HG02642 (cell line): ENCODE data around the gene USB1.

ENCODE experiments used
- ATAC-seq: cut with Tn5 transposase; IDR thresholded peaks from one replicate; pipeline ENCODE4 v1.9.1; 2021; ENCODE audit warnings: mild to moderate bottlenecking; ENCODE audit not compliant: unreplicated experiment, poor library complexity

Gene USB1

DNA sequence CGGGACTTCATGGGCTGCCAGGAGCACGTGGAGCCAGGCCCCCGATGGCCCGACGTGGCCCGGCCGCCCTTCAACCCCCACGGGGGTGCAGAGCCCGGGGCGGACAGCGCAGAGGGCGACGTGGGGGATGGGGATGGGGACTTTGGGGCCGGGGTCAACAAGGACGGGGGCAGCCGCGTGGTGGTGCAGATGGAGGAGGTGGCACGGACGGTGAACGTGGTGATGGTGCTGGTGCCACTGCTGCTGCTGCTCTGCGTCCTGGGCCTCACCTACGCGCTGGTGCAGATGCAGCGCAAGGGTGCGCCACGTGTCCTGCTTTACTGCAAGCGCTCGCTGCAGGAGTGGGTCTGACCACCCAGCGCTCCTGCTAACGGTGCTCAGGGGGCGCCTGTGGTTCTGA lies 43.9 kb downstream of the USB1 start:
- no peak for ATAC-seq

DNA sequence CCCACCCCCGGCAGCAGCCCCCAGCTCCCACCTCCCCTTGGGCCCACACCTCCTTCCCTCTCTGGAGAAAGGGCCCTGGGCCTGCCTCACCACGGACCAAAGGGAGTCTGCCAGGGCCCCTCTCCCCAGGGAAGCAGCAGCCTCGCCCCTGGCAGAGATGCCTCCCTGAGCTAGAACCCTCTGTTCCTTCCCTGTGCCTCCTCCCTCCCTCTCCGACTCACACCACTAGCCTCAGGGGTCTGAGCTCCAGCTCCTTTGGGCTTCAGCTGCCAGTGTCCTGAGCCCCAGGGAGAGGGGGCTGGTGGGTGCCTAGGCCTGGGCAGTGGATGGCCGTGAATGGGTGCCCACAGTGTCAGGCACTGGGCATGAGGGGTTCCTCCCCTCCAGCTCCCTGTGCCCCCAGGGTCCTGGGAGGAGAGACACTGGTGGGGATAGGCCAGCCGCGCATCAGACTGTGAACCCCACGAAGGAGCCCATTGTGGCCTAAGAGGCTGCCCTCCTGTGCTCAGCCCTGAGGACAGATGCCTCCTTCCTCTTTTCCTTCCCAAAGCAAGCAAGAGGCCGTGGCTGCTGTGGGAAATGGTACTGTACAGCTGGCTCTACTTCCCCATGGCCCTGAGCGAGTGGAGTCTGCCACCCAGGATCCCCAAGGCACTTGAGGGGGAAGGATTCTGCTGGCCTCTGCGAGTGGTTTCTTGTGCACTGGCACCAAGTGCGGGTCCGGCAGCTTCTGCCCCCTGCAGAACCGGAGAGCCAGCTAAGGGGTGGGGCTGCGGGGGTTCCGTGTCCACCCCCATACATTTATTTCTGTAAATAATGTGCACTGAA lies 45.1 kb downstream of the USB1 start:
- no peak for ATAC-seq

DNA sequence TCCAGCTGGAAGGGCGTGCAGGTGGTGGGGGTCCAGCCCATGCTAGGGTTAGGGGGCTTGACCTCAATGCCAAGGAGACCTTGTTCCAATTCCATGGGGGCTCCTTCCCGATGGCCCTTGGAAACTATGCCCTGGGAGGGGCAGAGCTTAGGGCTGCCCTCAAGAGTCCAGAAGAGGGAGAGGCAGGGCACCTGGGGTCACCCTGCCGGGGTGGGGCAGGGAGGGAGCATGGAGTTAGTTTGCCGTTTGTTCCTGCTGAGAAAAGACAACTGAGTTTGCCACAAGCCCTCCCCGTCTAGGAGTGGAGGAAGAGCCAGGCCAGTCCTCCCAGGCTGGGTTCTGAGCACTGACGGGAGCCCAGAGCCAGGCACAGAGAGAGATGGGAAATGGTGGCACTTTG lies 45.7 kb downstream of the USB1 start:
- ATAC-seq: no peak

DNA sequence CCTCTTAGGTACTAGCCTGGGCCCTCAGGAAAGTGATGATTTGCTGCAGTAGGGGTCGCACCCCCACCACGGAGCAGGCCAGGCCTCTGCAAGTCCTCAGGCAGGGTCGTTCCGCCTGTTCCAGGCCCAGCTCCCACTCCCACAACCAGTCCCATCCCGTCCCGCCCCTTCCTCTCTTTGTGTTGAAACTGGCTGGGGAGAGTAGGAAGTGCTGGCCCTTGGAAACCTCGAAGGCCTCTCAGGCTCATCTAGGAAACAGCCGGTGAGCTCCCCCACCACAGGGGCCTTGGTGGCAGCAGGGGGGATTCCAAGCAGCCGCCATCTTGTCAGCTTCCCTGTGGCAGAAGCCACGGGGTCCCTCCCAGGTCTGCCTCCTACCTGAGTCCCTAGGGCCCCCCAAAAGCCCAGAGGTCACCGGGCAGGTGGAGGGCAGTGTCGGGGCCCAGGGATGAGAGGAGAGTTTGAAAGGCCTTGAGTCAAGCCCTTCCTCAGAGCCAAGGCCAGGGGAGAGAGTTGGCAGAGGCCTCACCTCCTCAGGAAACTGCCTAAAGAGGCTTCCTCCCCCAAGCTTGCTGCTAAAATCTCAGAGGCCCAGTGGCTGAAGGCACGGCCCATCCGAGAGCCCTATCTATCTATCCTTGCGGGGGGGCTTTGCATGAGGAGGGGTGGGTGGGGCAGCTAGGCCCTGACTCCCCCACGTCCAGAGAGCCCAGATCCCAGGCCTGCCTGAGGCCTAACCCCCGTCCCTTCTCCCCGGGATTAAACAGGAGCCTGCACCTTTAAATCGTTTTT lies 46.5 kb downstream of the USB1 start:
- no peak for ATAC-seq

DNA sequence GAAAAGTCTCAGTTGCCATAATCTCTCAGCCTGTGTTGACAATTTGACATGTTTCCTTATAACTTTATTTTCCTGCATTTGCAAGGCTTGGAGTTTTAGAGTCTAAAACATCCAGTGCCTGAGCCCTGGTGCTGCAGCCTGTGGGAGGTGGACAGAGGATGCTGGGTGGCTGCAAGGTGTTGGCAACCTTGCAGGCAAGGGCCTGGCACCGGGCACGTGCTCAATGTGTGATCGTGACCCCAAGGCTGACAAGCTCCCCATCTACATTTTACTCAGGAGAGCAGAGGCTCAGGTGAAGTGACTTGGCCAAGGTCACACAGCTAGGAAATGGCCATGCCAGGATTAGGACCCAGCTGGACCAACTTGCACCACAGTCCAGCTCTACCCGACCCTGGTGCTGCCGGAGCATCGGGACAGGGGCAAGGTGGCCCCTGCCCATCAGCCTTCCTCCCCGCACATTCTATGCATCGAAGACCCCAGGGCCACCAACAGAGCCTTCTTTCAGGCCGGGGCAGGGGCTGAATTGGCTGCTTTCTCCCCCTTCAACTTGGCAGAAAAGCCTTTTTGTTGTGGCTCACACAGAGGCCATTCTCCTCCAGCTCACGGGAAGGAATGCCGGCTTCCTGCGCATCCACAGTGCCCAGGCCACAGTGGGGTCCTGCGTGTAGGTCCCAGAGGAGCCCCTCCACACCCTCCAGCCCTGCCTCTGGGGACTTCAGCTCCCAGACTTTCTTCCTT lies 47.5 kb downstream of the USB1 start:
- no peak for ATAC-seq

DNA sequence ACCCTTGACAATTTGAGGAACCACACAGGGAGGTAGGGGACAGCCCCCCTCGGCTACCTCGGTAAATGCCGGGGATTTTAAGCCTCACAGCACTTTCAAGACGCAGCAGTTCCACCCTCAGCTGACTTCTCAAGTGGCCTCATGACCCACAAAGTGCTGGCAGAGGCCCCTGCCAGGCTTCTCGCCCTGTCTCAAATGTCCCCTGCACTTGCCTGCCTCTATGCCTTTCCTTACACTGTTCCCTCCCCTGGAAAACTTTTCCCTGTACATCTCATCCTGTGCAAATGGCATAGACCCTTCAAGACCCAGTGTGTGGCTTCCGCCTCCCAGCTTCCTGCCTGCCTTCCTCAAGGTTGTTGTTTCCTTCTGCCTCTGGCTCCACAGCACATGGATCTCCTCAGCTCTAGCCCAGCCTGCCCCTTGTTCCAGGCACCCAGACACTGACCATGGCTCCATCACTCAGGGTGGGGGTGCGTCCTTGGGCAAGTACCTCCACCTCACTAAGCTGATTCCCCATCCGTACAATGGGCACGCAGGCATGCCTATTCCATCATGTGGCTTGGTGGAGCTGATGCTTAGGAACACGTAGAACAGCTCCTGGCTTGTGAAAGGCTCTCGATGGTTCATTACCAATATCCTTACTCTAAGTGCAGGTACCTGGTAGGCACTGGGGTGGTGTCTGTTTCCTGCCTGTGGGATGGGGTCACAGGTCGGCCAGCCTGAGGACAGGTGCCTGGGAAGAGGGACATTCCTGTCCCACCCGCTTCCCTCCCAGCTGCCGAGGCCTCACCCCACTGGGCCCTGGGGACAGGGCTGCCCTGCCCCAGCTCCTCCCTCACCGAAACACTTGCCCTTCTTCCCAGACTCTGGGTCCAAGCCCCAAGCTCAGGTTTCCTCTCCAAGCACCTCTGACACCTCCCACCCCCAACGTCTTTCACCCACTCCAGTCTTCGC lies 48.3 kb downstream of the USB1 start:
- ATAC-seq: no peak

DNA sequence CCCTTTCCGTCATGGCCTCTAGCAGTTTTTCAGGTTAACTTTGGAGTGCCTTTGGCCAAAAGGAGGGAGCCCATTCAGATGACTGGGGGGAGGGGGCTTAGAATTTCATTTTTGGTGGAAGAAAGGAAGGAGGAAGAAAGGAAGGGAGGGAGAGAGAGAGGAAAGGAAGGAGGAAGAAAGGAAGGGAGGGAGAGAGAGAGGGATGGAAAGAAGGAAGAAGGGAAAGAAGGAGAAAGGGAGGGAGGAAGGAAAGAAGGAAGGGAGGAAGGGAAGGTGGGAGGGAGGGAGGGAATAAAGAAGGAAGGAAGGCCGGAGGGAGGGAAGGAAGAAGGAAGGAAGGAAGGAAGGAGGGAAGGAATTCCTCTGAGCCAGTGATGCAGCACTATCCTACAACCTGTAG lies 50.1 kb downstream of the USB1 start:
- no peak for ATAC-seq

DNA sequence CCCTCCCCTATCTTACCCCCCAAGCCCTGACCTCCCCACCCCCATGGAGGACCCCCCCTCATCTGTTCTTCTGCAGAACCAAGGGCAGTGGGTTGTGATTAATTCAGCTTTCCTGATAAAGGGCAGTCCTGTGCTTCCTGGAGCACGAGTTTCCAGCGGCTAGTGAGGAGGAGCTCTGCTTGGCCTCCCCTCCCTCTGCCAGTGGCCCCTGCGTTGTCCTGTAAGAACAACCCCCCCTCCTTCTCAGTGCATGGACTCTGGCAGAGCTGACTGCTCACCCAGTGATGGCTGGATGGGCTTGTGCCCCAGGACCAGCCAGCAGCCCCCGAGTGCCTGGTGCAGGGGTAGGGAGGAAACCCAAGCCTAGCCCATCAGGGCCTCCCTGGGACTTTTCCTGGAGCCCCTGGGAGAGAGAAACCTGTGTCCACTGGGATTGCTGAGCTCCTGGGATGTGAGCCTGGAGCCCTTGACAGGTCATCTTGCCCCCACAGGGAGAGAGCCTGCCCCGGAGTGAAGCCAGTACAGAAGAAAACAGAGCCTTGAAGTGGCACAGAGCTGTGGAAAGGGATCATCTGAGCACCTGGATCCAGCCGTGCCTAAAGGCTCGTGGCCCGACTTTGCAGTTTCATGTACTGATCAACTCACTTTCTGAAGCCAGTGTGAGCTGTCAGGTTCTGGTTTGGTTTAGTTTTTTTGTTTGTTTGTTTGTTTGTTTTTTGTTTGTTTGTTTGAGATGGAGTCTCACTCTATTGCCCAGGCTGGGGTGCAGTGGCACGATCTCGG lies 50.8 kb downstream of the USB1 start:
- ATAC-seq: no peak

DNA sequence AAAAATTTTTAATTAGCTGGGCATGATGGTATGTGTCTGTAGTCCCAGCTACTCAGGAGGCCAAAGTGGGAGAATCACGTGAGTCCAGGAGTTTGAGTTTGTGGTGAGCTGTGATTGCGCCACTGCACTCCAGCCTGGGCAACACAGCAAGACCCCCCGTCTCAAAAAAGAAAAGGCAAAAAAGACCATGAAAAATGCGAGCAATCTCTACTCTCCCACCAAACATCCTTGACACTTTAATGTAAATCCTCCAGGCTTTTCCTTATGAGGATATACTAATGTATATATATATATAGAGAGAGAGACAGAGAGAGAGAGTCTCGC lies 52.4 kb downstream of the USB1 start:
- ATAC-seq: no peak

DNA sequence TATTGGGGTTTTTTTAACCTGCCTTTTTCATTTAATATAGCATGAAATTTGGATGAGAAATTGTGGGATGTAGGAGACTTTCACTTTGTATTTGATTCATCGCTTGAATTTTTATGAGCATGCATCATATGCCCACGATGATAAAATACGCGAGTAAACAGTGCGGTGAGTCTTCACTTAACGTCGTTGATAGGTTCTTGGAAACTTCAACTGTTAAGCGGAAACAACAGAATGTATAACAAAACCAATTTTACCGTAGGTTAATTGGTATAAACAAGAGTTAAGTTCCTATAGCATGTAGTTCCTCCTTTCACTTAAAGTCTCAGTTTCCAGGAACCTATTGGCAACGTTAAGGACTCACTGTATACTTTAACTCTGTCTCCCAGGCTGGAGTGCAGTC lies 53.1 kb downstream of the USB1 start:
- no peak for ATAC-seq

DNA sequence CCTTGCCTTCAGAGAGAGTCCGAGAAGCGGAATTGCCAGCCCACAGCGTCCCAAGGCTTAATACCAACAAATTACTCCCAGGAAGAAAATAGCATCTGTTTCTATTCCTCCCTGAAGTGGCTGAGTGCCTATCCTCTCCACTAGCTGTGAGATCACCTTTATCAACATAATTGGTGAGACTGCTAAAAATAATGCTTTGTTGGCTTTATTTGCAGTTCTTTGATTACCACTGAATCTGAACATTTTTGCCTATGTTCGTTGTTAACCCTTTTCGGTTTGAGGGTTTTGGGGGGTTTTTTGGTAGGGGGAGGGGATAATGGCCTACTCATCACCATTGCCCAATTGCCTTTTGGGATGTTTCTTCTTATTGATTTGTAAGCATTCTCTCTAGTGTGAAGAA lies 55.4 kb downstream of the USB1 start:
- ATAC-seq: no peak

DNA sequence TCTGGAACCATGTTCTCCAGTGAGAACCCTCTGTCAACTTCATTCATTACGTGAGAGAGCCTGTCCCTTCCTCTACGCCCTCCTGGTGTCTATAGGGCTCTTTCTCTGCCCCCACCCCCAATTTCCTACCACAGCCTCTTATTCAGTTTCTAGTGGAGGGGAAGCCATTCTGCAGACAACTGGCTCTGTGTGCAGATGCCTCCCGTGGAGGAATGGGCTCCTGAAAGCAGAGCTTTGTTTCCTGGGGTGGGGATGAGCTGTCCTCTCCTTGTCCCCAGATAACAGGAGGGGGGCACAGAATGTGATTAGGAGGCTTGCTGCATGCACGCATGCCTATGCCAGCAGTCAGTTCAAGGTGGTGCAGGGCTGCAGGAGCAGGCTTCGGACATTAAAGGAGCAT lies 55.9 kb downstream of the USB1 start:
- ATAC-seq: no peak

DNA sequence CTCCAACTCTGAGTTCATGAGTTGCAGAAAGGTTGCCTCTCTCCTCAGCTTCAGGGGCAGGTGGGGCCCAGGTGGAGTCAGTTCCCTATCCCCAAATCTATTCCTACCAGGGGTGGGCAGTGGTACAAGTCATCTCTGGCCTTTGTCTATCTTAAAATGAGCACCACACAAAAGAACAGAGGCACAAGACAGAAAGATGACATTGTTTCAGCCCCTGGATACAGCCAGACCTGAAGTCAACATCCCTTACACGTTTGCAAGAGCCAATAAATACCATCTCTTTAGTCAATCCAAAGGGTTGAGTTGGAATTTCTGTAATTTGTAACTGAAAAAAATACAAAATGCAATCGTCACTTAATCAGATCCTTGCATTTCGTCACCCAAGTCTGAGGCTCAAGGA lies 56.6 kb downstream of the USB1 start:
- ATAC-seq: no peak

DNA sequence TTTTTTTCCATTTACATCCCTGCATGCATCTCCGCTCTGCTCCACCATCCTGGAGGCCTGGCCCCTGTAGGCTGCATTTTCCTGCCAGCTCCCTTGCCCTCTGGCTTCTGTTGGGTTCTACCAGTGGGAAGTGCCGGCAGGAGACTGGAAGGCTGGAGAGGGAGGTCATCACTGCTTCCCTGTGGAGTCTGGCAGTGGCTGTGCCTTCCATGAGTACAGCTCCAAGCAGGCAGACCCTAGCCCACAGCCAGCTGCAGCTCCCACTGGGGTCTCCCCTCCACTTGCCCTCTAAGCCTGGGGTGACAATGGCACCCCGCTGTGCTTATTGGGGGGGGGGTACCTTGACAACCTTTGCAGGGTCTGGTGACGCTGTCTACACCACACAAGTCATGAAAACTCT lies 61.6 kb downstream of the USB1 start:
- no peak for ATAC-seq

DNA sequence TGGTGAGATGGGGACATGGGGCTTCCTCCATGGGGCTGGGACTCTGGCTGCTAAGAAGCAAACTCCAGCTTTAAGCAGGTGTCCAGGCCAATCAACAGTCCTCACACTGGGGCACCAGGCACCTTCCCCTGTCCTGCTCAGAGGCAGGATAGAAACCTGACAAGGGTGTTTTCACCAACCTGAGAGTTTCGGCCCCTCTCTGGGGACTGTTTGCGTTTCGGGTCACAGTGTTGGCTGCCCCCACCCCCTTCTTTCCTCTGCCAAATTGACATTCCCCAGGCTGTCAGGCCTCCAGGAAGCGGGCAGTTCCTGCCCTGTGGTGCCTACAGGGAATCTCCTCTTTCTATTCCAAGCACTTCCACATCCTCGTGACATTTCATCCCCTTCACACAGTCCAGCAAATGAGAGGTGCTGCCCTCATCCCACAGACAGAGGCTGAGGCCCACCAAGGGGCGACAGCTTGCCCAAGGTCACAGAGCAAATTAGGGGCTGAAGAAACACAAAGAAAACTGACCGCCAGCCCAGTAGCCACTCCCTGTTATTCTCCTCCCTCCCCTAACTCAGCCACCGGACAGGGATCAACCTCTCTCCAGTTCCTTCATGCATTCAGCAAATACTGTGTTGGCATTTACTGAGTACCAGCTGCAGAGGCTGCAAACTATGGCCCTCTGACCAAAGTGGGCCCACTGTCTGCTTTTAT lies 62.3 kb downstream of the USB1 start:
- no peak for ATAC-seq

DNA sequence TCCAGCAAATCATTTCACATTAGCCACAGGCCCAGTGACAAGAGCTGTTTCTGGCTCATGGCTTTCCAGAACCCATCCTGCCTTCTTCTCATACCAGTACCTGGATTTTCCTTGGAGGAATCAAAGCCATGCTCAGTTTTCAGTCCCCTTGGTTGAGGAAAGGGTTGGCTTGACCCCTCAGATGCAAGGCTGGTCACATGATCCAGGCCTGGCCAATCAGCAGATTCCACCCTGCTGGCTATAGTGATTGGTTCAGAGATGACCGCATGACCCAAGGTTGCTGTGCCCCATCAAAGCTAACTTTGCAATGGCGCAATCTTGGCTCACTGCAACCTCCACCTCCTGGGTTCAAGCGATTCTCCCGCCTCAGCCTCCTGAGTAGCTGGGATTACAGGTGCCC lies 69.4 kb downstream of the USB1 start:
- ATAC-seq: no peak
